HG03354 (cell line): ENCODE data around the gene MAML1.

Experiments used
- ATAC-seq: cut with Tn5 transposase; IDR thresholded peaks from one replicate; pipeline ENCODE4 v1.9.1; 2021; ENCODE audit warnings: mild to moderate bottlenecking; ENCODE audit not compliant: unreplicated experiment, poor library complexity, severe bottlenecking

The MAML1 gene

GRCh38 chr5:179817890-179818745 is 85.5 kb downstream of the MAML1 start:
- ATAC-seq = no peak

DNA sequence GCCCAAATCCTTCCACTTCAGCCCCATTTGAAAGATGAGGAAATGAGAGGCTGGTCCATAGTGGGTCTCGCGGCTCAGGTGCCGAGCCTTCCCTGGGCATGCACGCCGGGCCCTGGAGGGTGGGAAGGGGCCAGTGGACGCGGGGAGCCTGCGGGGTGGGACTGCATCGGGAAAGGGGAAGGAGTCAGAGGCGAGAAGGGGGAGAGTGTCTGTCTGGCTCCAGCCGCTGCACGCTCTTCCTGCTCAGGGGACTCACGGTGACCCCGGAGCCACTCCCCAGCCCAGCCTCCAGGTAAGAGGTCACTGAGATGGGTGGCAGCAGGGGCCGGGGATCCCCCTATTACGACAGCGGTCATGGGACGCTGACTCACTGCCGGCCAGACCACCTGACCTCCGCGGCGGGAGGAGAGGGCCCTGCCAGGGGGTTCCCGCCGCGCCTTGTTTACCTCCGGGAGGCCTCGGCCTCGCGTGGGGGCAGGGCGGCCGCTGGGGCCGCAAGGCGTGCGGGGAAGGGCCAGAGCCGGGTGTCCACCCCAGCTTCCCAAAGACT is 86.2 kb downstream of the MAML1 start:
- ATAC-seq = peak; percentile 66

DNA sequence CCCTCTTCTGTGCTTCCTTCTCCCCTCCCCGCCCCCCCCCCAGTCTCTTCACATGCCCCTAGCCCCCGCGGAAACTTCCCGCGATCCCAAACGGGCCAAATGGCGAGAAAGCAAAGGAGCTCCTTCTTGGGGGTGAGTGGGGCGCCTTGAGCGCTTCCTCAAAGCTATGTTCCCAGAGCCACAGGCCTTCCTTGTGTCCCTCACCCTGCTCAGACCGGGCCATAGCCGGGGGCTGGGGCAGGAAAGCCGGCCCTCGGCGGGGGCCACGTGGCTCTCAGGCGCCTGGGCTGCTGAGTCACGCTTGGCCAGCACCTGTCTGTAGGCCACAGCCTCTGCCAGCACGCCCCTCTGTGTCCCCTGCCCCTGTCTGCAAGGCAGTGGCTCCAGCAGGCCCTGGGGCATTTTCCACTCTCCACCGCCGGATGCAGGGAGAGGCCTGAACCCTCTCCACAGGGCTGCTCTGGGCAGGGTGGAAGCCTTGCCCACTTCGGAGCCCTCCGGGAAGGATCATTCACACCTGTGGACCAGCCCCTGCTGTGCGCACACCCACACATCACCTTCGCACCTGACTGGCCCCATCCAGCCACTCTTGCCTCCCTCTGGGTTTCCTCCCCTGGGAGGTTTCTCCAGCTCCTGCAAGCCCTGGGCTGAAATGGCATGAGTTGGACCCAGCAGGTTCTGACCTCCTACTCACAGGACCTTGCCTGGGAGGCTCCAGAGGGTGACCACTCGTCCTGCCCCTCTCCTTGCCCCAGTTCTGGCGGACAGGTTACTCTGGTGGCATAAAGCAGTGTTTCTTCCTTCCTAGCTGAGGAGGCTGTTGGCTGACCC is 86.9 kb downstream of the MAML1 start:
- ATAC-seq = peak; percentile 21

GRCh38 chr5:179820127-179820482 is 87.5 kb downstream of the MAML1 start:
- ATAC-seq = no peak

GRCh38 chr5:179820483-179821297 is 88.1 kb downstream of the MAML1 start, which contains the start of gene SQSTM1:
Gene SQSTM1 (plus strand): TSS chr5:179820905. CDS start chr5:179820937, 32 bp downstream.
- peak; percentile 45 for ATAC-seq

- ATAC-seq = peak; percentile 53
Measured at GRCh38 chr5:179821298-179822058, 88.9 kb downstream of the MAML1 start.

DNA sequence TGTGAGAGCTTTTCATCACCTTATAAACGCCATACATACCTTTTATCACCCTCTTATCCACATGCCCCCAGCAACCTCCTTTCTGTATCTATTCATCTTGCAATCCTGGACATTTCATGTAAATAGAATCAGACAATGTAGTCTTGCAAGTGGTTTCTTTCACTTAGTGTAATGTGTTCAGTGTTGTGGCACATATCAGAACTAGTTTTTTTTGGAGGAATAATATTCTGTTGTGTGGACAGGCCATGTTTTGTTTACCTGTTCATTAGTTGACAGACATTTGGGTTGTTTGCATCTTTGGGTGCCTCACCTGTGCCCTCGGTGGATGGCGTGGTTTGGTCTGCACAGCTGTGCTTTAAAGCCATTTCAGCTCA is 89.4 kb downstream of the MAML1 start:
- no peak for ATAC-seq

DNA sequence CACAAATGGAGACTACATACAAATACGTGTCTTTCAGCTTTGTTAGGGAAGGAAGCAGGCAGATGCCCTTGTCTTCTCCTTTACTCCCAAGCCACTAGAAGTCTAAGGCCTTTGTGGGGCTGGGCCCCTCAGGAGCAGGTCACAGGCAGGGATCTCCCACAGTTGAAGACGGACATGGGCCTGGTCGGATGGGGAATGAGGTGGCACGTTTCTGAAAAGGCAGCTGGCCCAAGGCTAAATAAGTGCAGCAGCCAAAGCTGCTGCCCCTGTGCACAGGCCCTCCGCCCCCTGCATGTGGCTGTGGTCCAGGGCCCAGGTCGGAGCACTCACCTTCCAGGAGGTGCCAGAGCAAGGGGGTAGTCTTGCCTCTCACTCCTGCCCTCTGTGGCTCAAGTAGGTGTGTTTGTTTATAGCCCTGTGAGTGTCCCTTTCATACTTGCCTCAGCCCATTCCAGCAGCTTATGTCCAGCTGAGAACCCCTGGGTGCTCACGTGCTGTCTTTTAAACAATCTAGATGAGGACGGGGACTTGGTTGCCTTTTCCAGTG is 89.9 kb downstream of the MAML1 start:
- no peak for ATAC-seq

GRCh38 chr5:179823937-179824744 is 91.5 kb downstream of the MAML1 start:
- ATAC-seq = no peak

- ATAC-seq = no peak
Measured at GRCh38 chr5:179824745-179825112, 92.1 kb downstream of the MAML1 start.

- ATAC-seq = no peak
Measured at GRCh38 chr5:179825655-179826182, 93.1 kb downstream of the MAML1 start.
